HCEC 1CT (cell line): ENCODE data around the gene CSNK1G1.
"Not testable (repeated sequence)": the region's sequence is repeated elsewhere in the genome, so short reads cannot be mapped to it uniquely, and the experiment has no call there.

ENCODE experiments used
- DNase-seq: peaks from one replicate; pipeline ENCODE4 v3.0.0-alpha.2; 2017

The CSNK1G1 gene

GRCh38 chr15:64285871-64286270 is 70.1 kb downstream of the CSNK1G1 start:
- no peak for DNase-seq

- no peak for DNase-seq
Observed at GRCh38 chr15:64285150-64285549, 70.8 kb downstream of the CSNK1G1 start.

- DNase-seq, result peak; percentile 62
Observed at GRCh38 chr15:64284042-64284441, 71.9 kb downstream of the CSNK1G1 start.

- DNase-seq, result no peak
Observed at GRCh38 chr15:64282701-64283100, 73.3 kb downstream of the CSNK1G1 start.

- DNase-seq, result no peak
Observed at GRCh38 chr15:64279131-64279530, 76.8 kb downstream of the CSNK1G1 start.

GRCh38 chr15:64275934-64276333 is 80.0 kb downstream of the CSNK1G1 start:
- DNase-seq, result no peak

GRCh38 chr15:64274341-64274950 is 81.5 kb downstream of the CSNK1G1 start:
- DNase-seq, result no peak

- DNase-seq, result no peak
Observed at GRCh38 chr15:64267331-64267973, 88.5 kb downstream of the CSNK1G1 start.

- DNase-seq, result not testable (repeated sequence)
Observed at GRCh38 chr15:64265188-64265587, 90.8 kb downstream of the CSNK1G1 start.

GRCh38 chr15:64264502-64264901 is 91.5 kb downstream of the CSNK1G1 start:
- DNase-seq, result peak; percentile 15

GRCh38 chr15:64263567-64263966 is 92.4 kb downstream of the CSNK1G1 start:
- no peak for DNase-seq

- DNase-seq, result no peak
Observed at GRCh38 chr15:64256051-64256450, 99.9 kb downstream of the CSNK1G1 start.

- no peak for DNase-seq
Observed at GRCh38 chr15:64251658-64252057, 104.3 kb downstream of the CSNK1G1 start.

GRCh38 chr15:64251121-64251520 is 104.9 kb downstream of the CSNK1G1 start:
- no peak for DNase-seq

GRCh38 chr15:64249883-64250575 is 105.9 kb downstream of the CSNK1G1 start:
- DNase-seq, result peak; percentile 74

GRCh38 chr15:64249406-64249805 is 106.6 kb downstream of the CSNK1G1 start:
- no peak for DNase-seq

- DNase-seq, result peak; percentile 91
Observed at GRCh38 chr15:64247906-64248541, 107.9 kb downstream of the CSNK1G1 start.

GRCh38 chr15:64247535-64247905 is 108.5 kb downstream of the CSNK1G1 start:
- no peak for DNase-seq

- peak; percentile 95 for DNase-seq
Observed at GRCh38 chr15:64246364-64247189, 109.4 kb downstream of the CSNK1G1 start.

- DNase-seq, result no peak
Observed at GRCh38 chr15:64245405-64245804, 110.6 kb downstream of the CSNK1G1 start.

GRCh38 chr15:64237677-64238076 is 118.3 kb downstream of the CSNK1G1 start:
- DNase-seq, result no peak

GRCh38 chr15:64236156-64236894 is 119.6 kb downstream of the CSNK1G1 start:
- DNase-seq, result no peak
